Prostate gland (tissue), 2 donors: ENCODE data around the gene ARL5B.

Experiments
- POLR2A ChIP-seq: fragments of 450-650 bp; IDR thresholded peaks from one replicate; pipeline ENCODE4 v1.6.1; 2016; ENCODE audit warnings: antibody characterized with exemption, mild to moderate bottlenecking
- TF ChIP-seq, protein P1 (sequence below), 4 experiments: fragments of 200-600 bp in 2 of 4; fragments of 450-650 bp in 2 of 4; sonication (generic) in 2 of 4; IDR thresholded peaks; 1 replicate in 3 of 4; 2 replicates in 1 of 4; pipeline ENCODE4 v1.5.1; 2016 to 2019; ENCODE audit warnings: antibody characterized with exemption in 4 of 4, mild to moderate bottlenecking in 2 of 4, moderate library complexity in 2 of 4

DNA sequence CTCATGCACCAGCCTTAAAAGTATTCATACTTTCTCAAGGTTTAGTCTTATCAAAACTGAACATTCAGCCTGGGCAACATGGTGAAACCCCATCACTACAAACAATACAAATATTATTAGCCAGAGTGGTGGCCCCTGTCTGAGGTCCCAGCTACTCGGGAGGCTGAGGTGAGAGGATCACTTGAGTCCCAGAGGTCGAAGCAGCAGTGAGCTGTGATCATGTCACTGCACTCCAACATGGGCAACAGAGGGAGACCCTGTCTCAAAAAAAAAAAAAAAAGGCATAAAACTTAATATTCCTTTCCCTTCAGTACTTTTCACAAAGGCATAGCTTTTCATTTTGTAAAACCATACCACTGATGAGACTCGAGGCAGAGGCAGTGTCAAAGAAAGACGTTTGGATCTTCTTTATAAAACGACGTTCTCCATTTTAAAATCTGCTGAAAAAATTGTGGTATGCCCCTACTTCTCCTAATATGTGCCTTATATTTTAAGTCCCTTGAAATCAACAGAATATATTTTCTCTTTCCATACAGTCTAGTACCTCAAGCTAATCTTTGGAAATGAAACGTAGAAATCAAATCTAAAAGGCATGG lies 9.8 kb upstream of the ARL5B start:
- TF ChIP-seq, protein P1, sequence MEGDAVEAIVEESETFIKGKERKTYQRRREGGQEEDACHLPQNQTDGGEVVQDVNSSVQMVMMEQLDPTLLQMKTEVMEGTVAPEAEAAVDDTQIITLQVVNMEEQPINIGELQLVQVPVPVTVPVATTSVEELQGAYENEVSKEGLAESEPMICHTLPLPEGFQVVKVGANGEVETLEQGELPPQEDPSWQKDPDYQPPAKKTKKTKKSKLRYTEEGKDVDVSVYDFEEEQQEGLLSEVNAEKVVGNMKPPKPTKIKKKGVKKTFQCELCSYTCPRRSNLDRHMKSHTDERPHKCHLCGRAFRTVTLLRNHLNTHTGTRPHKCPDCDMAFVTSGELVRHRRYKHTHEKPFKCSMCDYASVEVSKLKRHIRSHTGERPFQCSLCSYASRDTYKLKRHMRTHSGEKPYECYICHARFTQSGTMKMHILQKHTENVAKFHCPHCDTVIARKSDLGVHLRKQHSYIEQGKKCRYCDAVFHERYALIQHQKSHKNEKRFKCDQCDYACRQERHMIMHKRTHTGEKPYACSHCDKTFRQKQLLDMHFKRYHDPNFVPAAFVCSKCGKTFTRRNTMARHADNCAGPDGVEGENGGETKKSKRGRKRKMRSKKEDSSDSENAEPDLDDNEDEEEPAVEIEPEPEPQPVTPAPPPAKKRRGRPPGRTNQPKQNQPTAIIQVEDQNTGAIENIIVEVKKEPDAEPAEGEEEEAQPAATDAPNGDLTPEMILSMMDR (IDR thresholded peaks at IDR 0.05) = no peak
- no peak for TF ChIP-seq POLR2A
